Activated T-cell treated with anti-CD3 and anti-CD28 coated beads for 1 hour (primary cell): ENCODE data around the gene ACOT11.

Source experiments
- DNase-seq: peaks from one replicate; pipeline ENCODE4 v3.0.0-alpha.2; 2020; ENCODE audit warnings: low read depth

ACOT11 gene

DNA sequence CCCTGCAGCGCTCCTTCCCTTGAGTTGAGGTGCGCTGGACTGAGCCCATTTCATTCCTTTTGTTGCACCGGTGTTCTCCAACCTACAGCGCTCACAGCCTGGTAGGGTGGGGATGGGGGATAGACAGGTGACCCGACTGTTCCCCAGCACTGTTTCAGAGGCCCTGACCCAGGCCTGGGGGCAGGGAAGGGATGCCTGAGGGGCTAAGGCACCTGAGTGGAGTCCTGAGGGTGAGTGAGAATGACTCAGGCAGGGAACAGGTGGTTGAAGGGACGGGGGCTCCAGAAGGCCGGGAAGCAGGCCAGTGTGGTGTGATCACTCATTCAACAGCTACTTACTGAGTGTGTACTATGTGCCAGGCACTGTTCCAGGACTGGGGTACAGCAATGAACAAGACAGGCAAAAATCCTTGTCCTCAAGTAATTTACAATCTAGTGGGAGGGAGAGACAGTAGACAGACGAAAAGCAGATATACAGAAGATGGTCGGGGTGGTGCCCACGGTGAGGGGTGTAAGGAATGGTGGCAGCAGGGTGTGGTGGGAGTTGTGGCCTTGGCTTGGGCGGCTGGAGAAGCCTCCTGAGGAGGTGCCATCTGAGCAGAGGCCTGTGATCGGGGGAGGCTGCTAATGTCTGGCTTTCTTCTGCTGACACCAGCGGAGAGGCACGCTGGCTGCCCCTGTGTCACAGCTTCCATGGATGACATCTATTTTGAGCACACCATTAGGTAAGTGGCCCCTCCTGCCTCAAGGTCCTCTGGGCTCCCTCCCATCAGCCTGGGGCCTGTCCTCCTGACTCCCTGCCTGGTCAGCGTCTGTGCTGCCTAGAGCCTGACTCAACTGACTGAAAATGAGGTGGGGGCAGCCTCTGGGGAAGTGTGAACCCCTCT lies 37.4 kb downstream of the ACOT11 start:
- no peak for DNase-seq

DNA sequence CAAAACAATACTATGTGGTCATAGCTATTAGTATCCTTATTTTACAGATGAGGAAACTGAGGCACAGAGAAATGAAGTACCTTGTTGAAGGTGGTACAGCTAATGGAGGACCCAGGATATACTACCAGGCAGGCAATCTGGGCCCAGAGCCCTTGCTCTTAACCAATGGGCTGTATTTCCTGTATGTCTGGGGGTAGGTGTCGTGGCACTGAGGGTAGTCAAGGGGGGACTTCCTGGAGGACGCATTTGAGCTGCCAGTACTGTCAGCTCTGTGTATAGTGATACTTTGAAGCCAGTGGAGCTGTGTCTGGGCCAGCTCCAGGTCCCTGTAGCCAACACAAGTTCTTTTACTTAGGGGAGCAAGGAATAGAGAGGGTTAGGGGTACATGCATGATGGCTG lies 40.3 kb downstream of the ACOT11 start:
- DNase-seq, result no peak

- DNase-seq, result no peak
Measured at GRCh38 chr1:54591127-54591756, 43.2 kb downstream of the ACOT11 start.

- no peak for DNase-seq
Measured at GRCh38 chr1:54593571-54594160, 45.6 kb downstream of the ACOT11 start.

- no peak for DNase-seq
Measured at GRCh38 chr1:54594463-54594862, 46.4 kb downstream of the ACOT11 start.

- no peak for DNase-seq
Measured at GRCh38 chr1:54595956-54596498, 48.0 kb downstream of the ACOT11 start.

DNA sequence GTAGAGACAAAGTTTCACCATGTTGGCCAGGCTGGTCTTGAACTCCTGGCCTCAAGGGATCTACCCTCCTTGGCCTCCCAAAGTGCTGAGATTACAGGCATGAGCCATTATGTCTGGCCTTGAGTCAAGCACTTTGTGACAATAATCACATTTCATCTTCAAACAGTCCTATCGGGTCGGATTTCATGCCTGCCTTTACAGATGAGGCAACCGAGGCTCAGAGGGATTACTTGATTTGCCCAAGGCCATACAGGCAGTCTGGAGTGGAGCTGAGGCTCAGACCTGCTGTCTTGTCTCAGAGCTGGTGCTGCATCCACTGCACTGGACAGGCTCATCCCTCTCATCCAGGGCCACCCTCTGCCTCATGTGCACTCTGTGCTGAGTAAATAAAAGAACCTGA lies 48.7 kb downstream of the ACOT11 start:
- no peak for DNase-seq

DNA sequence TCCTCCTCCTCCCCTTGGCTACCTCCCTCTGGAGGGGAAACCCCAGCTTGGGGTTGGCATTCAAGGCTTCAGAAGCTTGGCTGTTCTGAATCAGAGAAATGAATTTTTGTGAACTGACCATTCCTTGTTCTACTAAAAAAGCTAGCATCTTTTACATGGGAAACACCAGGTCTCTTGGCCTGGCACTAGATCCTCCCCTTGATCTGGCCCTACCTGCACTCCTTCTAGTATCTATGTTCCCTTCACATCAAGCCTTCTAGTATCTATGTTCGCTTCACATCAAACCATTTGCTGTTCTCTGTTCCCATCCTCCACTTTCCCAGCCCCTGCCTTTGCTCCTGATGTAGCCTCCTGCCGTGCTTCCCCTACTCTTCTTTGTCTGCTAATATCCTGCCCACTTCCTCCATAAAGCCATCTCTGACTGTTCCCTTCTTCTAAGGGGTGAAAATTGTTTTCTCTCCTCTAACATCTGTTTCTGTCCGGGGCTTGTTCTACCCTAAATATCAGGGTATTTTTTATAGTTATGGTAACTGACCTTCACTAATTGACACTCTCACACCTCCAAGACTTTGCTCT lies 49.5 kb downstream of the ACOT11 start:
- DNase-seq, result no peak

GRCh38 chr1:54599211-54599823 lies 51.3 kb downstream of the ACOT11 start:
- DNase-seq, result no peak

DNA sequence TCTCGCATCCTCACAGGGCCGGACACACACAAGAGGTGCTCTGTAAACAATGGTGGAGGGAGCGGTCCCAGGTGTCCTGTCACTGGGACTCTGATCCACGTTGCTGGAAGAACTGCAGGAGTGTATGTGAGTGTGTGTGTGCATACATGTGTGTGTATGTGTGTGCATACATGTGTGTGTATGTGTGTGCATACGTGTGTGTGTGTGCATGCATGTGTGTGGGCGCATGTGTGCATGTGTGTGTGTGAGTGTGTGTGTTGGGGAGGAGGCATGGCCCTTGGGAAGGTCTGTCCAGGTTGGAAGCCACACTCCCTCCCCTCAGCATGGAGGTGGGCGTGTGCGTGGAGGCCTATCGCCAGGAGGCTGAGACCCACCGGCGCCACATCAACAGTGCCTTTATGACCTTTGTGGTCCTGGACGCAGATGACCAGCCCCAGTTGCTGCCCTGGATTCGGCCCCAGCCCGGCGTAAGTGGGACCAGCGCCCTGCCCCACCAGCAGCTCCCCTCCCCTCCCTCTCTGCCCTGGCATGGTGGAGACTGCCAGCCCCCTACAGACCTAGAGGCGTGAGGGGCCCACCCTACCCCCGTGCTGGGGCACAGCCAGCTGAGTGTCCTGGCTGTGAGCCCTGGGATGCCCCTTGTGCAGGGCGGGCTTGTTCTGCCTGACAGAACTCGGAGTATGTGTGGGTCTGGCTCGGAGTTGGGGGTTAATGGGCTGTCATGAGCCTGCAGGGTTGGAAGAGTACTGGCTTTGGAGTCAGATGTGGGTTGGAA lies 53.1 kb downstream of the ACOT11 start:
- DNase-seq, result no peak

- DNase-seq, result no peak
Measured at GRCh38 chr1:54601730-54602129, 53.7 kb downstream of the ACOT11 start.

DNA sequence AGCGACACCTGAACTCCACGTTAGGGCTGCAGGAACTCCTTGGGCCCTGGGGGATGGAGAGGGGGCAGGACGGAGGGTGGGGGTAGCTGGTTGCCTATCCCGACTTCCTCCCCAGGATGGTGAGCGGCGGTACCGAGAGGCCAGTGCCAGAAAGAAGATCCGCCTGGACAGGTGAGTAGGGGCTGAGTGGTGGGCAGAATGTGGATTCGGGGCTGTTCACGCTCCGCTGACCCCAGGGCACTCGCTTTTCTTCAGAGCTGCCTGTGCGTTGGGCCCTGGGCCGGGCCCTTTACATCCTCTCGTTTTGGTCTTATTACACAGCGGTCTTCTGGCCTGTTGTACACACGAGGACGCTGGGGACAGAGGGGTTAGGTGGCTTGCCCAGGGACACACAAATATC lies 54.5 kb downstream of the ACOT11 start:
- no peak for DNase-seq

DNA sequence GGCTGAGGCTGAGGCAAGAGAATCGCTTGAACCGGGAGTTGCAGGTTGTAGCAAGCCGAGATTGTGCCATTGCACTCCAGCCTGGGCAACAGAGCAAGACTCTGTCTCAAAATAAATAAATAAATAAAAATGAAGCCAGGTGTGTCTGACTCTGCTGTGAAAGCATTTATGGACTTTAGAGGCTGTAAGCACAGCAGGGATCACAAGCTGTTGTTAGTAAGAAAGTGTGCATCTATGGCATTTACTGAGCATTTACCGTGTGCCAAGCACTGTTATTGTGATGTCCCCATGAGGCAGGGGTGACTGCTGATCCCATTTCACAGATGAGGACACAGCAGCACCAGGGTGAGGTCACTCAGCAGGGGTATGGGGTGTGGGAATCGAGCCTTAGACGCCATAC lies 55.2 kb downstream of the ACOT11 start:
- no peak for DNase-seq

- DNase-seq, result no peak
Measured at GRCh38 chr1:54604051-54604450, 56.0 kb downstream of the ACOT11 start.

GRCh38 chr1:54604572-54605370 lies 56.7 kb downstream of the ACOT11 start:
- peak; percentile 24 for DNase-seq

GRCh38 chr1:54606096-54606989 lies 58.3 kb downstream of the ACOT11 start:
- no peak for DNase-seq

GRCh38 chr1:54606990-54607325 lies 58.9 kb downstream of the ACOT11 start:
- no peak for DNase-seq

- no peak for DNase-seq
Measured at GRCh38 chr1:54607821-54608565, 60.0 kb downstream of the ACOT11 start.
